HG03196 (cell line): Measurements from ENCODE around the gene SYT10.
"Not testable (repeated sequence)": the region's sequence is repeated elsewhere in the genome, so short reads cannot be mapped to it uniquely, and the experiment has no call there.

ENCODE experiments used
- ATAC-seq: cut with Tn5 transposase; IDR thresholded peaks from one replicate; pipeline ENCODE4 v1.9.1; 2021; ENCODE audit not compliant: unreplicated experiment

The SYT10 gene

DNA sequence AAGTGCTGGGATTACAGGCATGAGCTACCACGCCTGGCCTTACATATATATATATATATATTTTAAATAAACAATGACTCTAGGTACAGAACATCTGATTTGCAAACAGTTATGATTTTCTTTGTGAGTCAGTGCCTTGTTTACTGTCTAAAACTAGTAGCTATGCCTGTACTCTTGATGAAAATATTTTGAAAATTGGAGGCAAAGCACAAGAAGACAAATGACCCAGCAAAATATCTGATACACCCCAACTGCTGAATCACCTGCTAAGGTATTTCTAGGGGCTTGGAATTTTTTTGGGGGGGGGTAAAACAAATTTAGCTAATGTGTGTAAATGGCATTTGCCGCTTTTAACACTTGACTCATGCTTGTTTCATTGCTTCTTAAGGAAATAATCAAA, 69.3 kb downstream of the SYT10 start:
- no peak for ATAC-seq

DNA sequence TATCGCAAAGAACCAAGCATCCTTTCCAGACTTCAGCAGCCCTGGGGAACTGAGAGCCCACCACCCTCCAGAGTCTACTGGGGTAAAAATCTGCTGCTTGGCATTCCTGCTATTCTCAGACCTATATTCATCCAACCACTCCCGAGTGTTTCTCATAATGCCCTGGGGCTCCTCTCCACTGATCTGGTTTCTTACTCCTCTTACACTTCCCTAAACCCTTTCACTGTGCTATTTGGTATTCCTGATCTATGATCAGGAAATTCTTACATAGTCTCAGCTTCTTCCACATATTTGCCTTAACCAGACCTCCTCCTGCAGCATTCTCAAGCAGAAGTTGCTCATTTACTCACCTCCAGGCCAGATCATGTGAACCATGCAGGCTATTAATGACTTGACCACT, 82.4 kb downstream of the SYT10 start:
- no peak for ATAC-seq

DNA sequence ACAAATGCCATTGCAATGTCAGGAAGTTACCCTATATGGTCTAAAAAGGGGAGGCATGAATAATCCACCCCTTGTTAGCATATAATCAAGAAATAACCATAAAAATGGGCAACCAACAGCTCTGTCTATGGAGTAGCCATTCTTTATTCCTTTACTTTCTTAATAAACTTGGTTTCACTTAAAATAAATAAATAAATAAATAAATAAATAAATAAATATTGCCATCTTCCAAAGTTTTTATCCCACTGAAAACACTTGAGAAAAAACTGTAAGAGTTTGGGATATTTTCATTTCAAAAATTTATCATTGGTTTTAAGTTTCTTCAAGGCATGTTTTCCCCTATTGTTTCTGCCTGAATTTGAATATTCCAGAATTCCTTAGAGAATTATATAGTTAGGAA, 89.8 kb downstream of the SYT10 start:
- no peak for ATAC-seq

DNA sequence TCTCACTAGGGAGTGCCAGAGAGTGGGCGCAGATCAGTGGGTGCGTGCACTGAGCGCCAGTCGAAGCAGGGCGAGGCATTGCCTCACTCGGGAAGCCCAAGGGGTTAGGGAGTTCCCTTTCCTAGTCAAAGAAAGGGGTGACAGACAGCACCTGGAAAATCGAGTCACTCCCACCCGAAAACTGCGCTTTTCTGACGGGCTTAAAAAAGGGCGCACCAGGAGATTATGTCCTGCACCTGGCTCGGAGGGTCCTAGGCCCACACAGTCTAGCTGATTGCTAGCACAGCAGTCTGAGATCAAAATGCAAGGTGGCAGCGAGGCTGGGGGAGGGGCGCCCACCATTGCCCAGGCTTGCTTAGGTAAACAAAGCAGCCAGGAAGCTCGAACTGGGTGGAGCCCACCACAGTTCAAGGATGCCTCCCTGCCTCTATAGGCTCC, 107.6 kb downstream of the SYT10 start:
- ATAC-seq = not testable (repeated sequence)

DNA sequence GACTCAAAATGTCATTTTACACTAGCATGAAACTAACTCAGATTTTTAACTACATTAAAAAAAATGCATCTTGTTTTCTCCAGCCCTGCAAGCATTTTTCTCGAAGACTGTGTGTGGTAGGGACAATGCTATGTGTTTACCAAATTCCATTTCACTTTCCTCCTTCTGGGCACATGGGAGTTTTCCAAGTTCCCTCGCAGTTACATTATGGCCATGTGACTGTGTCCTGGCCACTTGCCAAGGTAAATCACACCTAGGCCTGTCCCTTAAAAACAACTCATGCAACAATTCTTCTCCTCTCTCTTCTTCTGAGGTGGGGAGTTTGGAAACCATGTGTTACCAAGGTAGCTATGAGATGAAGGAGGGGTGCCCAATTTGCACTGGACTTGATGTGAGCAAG, 108.7 kb downstream of the SYT10 start:
- ATAC-seq = no peak
